Activated CD4-positive, alpha-beta T cell treated with anti-CD3 and anti-CD28 coated beads, Interleukin-10, Interleukin-2, amounts not matched to agents 100 ng/mL and 50 ng/mL, durations not matched to agents 16 hours and 8 hours (primary cell): Measurements from ENCODE around the gene ZDHHC9.
"Not testable (repeated sequence)": the region's sequence is repeated elsewhere in the genome, so short reads cannot be mapped to it uniquely, and the experiment has no call there.

Experiments
- DNase-seq: peaks from one replicate; pipeline ENCODE4 v3.0.0-alpha.2; 2020

ZDHHC9 gene

DNA sequence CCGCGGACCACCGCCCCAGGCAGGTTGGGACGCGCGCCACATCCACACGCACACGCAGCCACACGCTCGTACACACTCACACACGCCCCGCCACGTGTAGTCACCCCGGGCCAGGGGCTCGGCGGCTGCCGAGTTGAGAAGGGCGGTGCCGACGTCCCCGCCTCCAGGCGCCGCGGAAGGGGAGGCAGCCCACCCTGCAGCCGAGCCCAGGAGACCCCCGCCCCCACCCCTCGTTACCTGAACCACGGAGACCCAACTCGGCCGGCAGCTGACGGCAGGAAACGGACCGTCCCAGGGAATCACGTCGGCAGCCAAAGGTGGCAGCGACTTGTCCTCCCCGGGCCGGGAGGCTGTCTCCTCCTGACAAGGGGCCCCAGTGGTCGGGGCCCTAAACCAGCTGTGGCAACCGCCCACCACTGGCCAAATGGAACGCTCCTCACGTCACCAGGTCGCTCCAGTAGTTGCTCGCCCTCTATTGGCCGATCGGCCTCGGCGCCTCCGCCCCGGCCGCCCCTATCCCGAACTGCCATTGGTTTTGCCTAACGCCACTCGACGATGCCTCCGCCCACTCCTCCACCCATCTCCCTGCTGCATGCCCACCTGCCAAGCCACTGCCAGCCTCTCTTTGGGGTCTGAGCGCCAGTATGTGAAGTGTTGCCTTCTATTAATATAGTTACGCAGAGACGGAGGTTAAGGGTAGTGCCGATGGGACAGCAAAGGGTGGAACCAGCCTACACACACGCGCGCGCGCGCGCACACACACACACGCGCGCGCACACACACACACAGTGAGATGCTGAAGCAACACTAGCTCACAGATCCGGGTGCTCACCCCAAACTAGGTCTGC lies at the start of gene ZDHHC9:
ZDHHC9 (minus strand) TSS at position 428 of the 848 bp plus-strand sequence. CDS start 1,941 bp downstream, outside the sequence.
- peak; percentile 91 for DNase-seq

DNA sequence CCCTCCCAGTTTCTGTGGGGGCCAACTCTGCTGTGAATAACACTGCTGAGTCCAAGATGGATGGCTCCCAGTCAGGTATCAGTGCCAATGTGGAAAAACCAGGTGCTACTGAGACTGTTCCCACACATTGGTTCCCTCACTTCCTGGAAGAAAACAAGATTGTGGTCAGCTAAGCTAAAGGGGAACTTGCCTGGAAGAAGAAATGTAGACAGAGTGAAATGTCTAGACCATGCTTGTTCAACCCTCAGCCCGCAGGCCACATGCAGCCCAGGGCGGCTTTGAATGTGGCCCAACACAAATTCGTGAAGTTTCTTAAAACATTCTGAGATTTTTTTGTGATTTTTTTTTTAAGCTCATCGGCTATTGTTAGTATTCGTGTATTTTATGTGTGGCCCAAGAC lies 33.7 kb upstream of the ZDHHC9 start:
- no peak for DNase-seq

DNA sequence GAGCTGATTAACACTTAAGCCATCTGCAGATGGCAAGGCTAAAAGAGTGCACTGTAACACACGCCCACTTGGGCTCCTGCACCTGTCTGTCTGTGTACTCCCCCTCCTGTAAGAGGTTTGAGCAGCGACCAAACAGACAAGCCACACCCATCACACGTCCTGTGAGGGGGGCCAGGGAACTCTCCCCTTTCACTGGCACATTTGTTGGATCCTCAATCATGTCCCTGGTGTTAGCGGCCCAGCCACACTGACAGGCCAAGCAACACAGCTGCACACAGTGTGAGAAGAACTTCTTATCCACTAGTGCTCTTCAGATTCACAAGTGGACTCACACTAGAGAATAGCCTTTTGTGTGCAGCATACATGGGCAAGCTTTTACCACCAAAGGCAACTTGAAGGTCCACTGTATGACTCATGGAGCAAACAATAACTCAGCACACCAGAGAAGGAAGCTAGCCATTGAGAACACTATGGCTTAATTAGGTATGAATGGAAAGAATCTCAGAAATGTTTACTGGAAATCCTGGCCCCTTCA lies 33.2 kb upstream of the ZDHHC9 start:
- no peak for DNase-seq

DNA sequence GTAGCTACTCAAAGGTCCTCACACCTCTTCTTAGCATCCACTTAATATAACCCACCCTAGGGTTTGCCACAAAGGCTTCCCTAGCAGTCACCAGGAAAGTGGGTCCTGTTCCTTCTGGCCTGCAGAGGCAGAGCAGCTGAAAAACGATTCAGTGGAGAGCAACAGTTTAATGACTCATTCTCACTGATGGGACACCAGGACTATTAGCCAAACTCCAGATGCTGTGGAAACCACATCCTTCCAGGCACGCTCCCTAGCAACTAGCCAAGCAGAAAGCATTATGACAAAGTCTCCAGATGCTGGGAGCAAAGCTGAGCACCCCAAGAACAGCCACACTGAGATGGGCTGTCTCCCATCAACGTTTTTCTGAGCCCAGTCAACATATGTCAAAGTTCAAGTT lies 32.0 kb upstream of the ZDHHC9 start:
- no peak for DNase-seq

DNA sequence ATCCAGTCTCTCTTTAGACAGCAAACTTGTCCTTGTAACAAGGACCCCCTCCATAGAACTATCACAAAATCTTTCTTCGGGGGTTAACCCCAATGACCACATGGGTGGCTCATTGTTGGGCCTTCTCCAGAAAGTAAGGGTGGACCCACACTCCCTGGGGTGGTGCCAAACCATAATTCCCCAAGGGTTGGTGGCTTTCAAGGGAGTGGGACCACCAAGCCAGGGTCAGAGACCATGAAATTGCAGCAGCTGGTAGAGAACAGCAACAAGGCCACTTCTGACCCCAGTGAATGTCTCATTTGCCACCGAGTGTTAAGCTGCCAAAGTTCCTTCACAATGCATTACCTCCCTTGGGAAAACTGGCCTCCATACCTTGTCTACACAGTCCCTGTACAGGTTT lies 28.8 kb upstream of the ZDHHC9 start:
- no peak for DNase-seq

DNA sequence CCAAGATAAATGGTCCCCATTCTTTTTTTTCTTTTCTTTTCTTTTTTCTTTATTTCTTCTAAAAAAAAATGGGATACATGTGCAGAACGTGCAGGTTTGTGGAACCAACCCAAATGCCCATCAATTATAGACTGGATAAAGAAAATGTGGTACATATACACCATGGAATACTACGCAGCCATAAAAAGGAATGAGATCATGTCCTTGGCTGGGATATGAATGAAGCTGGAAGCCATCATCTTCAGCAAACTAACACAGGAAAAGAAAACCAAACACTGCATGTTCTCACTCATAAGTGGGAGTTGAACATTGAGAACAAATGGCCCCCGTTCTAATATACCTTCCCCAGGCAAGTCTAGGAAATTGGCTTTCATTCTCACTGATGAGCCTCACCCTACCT lies 22.6 kb upstream of the ZDHHC9 start:
- DNase-seq, result not testable (repeated sequence)

DNA sequence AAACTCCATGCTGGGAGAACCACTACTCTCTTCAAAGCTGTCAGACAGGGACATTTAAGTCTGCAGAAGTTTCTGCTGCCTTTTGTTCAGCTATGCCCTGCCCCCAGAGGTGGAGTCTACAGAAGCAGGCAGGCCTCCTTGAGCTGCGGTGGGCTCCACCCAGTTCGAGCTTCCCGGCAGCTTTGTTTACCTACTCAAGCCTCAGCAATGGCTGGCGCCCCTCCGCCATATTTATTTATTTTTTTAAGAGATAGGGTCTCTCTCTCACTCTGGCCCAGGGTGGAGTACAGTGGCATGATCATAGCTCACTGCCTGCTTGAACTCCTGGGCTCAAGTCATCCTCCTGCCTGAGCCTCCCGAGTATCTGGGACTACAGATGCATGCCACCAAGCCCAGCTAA lies 15.4 kb upstream of the ZDHHC9 start:
- DNase-seq, result not testable (repeated sequence)

DNA sequence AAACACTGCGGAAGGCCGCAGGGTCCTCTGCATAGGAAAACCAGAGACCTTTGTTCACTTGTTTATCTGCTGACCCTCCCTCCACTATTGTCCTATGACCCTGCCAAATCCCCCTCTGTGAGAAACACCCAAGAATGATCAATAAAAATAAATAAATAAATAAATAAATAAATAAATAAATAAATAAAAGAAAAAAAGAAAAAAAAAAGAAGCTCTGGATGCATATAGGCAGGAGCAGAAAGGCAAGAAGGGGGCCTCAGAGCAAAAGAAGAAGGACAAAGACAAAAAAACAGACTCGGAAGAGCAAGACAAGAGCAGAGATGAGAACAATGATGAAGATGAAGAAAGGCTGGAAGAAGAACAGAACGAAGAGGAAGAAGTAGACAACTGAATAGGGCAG lies 8.1 kb upstream of the ZDHHC9 start:
- not testable (repeated sequence) for DNase-seq

DNA sequence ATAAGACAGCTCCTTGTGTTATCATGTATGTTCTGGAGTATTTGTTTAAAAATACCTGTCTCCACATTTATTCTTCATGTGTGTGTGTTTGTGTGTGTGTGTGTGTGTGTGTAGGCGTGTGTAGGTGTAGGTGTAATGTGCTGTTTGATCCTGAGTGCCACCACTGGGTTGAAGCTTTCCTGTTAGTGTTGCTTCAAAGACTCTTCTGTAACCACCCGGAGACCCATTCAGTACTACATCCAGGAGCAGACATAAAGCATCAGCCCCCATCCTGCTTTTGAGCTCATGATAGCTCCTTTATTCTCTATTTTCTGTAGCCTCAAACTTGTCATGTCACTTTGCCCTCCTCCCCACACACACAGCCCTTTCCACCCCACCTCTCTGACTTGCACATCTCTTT lies 3.0 kb upstream of the ZDHHC9 start:
- DNase-seq, result no peak

DNA sequence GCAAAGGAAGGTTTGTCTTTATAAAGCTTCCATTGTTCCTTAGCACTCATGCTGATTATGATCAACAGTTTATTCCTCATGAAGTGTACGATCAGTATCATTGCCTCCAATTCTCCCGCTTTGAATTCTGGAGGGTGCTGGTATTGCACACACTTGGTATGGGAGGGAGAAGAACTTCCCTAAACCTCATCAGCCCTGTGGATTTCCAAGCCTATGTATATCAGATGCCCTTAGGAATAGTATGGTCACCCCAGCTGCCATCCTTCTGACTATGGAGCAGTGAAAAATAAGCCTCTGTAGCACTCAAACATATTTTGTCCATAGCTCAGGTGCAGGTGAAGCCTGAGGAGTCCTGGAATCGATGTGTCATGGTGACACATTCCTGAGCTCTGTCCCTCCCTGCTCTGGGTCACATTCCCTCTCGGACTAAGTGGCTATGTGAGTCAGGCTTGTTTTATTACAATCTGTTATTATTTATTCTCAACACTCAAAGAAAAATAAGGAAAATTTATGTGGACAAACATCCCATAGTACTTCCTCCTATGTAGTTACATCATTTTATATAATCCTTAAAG lies 2.0 kb upstream of the ZDHHC9 start:
- no peak for DNase-seq

DNA sequence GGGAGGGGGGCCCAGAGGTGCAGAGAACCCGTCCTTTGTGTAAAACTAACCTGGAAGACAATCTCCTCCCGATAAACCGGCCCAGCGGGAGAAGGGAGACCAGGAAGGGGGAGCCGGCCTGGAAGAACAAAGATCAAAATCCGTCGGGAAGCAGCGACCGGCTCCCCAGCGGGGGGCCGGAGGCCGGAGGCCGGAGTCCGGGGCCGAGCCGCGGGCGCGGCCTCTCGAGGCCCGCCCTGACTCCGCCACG lies 552 bp downstream of the ZDHHC9 start:
- no peak for DNase-seq

DNA sequence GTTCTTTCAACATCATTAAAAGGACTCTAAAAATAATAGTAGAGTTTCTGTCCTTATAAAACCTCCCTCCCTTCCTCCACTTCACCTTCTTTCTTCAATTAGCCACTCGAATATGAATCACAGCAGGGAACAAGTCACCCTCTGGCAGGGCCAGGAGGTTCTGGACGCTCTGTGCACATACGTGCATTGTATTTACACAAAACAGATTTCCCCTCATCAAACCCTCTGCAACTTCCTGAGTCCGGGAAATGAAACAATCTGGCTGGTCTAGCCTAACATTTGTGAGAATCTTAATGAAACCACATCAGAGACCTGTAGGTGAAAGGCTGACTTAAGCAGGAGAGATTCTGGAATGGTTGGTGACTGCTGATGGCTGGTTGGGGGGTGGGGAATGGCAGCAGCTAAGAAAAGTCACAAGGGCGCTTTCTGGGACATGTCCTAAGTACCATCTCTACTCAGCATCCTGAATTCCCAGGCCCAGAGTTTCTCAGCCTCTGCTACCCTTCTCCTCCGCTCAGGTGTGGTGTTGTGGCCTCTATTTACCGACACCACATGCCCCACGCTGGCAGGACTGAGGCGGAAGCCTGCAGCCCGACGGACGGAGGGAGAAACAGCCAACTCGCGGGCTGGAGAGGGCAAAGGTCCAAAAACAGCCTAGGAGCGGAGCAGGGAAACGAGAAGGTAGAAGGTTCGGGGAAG lies 1.0 kb downstream of the ZDHHC9 start:
- no peak for DNase-seq

DNA sequence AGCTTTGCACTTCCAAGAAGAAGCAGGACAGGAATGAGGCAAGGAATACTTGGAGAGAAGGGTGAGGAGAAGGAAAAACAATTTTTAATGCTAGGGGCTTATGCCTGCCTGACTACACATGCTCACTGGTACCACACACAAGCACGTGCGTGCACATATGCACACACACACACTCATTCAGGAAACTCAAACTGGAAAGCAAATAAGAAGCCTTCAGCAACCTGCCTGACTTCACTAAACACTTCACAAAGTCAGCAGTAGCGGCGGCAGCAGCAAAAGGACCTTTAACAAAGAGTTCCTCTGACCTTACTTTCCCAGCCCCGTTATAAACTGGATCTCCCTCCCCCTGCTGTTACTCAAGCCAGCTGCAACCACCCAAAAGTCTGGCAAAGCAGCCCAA lies 3.3 kb downstream of the ZDHHC9 start:
- DNase-seq, result no peak

DNA sequence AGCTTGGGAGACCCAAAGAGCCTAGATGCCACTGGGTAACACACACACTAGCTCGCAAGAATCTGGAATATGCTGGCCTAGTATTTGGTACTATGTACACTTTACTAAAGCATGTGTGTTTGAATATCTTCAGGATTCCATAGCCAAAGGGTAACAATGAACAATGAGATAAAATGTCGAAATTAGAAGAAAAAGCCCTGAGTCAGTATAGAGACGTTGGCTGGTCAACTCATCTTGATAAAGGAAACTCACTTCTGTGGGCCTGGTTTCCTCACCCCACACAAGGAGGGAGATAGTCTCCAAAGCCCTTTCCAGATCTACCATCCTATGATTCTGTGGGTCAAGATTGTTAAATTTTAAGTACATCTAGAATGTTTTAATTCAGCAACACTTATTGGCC lies 6.9 kb downstream of the ZDHHC9 start:
- no peak for DNase-seq

DNA sequence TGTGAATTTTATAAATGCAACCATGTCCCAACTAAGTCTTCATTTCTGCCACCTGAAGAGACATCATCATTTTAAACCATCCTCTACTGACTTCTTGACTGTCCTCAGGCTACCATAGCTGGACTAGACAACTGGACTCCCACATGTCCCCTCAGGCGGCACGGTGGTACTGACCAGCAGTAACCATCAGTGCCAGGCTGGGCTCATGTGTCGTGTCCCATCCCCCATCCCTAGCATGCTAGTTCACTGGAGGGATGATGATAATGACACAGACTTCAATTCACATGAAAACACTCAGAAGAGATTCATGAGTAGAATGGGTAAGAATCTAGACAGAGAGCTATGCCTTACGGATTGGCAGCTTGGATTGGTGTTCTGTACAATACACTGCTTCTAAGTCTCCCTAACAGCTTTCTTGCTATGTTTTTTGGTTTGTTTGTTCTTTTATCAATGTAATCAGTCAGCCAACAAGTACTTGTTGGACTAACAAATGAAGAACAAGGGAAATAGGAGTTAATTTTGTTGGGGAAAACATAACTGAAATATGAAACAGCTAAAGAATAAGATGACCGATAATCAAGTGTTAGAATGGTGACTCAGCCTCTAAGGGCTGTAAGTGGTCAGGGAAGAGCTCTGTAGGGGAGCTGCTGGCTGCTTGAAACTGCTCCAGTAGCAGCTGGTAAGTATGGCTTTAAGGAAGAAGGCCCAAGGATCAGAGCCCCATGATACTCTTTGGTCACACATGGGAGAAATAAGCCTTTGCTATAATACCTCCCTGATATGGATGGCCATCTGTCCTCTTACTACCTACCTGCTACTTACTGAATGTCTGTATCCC lies 10.3 kb downstream of the ZDHHC9 start:
- no peak for DNase-seq

DNA sequence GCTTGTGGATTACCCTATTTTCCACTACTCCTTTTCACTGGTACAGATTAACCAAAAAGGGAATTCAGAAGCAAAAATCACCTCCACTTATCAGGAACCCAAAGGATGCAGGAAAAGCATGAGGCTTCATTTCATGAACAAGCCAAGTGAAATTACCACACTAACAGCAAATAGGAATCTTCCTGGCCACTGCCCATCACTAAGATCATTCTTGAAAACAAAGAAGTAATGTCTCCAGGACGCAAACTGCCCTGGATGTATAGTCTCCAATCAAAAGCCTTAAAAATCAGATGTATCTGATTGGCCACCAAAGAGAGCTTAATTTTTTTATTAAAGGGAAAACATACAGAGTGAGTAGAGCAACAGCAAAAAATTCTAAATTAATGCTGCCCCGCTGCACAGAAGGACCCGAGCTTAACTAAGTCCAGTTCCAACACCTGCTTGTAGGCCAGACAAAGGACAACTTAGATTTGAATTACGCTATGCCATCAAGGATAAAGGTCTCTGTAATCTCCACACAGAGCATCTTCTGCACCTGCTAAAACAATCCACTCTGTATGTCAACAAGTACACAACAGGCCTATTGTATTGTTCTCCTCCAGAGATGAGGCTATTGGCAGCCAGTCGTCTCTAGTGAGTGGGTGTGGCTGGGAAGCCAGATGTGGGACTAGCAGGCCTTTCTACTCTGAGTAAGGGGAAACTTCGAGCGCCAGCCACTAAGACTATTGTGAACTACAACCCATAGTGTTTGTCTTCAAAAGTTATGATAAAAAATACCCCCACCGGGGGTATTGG lies 12.4 kb downstream of the ZDHHC9 start:
- no peak for DNase-seq

DNA sequence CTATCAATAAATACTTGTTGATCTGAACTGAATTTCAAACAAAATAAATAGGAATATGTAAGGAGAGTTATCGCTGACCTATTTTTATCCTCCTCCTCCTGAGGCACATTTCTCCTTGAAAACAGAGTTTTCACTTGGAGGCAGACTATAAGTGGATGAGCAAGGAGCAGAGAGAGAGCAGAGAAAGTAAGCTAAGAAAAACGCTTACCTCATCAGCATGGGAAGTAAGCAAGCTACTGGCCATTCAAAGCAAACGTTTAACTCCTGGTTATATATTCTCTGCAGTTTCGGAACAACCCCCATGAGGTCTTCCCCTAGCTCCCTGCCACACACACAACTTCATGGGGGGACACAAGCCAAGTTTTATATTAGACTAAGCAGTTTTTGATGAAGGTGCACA lies 13.2 kb downstream of the ZDHHC9 start:
- no peak for DNase-seq

DNA sequence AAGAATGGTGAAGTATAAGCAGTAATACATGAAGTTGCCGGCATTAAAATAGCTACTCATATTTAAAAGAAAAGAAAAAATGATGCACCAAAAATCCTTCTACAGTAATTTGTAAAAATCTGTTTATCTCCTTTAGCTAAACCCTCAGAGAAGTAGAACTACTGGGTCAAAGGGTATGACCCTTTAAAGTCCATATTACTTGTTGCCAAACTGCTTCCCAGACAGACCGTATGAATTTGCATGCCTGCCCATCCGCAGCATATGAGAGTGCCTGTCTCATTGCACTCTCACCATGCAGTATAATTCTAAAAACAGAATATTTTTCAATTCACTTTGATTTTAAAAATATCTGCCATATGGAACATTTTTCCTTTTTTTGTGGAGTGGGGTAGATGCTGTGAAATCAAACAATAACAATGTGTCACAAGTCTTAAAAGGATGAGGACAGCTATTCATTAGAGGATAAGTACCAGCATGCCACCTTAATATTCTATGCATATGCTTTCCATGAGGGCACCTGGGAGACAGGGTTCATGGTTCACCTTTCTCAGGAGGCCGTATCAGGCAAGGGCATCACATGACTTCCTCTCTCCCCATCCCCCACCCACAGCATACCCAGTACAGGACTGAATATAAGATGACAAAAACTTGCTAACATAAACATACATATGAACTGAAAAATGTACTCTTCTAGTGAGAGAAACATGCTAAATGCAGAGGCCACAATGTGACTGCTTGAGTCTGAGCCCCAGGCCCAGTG lies 17.8 kb downstream of the ZDHHC9 start:
- no peak for DNase-seq

DNA sequence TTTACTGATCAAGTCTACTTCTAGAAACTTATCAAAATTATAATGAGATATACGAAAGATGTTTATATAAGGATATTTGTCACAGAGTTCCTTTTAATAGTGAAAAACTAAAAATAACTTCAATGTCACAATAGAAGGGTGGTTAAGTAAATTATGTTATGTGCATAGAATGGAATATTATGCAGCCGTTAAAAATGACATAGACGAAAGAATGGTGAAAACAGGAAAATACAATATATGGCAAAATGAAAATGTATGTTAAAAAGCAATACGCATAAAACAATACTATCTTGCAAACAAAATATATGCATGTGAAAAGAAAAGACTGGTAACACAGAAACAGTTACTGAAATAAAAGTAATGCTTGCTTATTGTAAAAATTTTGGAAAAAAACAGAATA lies 19.1 kb downstream of the ZDHHC9 start:
- DNase-seq, result no peak

DNA sequence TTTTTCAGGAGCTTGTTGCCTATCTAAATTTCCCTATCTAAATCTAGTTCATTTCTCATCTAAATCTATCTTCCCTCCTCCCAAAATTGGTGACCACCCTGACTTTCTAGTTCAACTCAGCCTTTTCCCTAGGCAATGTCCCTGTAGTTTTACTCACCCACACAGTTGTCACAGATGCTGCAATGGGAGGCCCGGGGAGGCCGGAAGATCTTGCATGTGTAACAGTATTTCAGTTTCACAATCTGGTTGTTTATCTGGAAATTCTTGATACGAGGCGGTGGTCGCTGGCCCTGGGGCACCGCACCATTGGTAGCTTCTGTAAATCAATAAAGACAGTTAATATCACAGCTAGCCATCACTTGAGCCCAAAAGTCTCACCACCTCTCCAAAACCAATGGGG lies 20.2 kb downstream of the ZDHHC9 start:
- peak; percentile 28 for DNase-seq

DNA sequence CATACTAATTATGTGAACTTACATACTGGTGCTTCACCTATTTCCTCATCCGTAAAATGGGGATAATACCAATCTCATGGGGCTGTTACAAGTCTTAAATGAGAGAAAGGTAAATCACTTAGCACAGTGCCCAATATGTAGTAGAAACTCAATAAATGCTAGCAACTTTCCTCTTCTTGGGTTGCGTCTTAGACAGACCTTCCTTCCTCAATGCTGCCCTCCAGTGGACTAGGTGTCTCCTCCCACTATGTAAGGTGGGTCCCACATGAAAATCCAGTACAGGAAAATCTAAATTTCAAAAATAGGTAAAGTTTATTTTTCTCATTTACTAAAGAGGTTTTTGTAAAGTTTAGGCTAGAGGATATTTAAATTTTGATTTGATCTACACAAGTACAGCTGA lies 20.6 kb downstream of the ZDHHC9 start:
- peak; percentile 68 for DNase-seq

DNA sequence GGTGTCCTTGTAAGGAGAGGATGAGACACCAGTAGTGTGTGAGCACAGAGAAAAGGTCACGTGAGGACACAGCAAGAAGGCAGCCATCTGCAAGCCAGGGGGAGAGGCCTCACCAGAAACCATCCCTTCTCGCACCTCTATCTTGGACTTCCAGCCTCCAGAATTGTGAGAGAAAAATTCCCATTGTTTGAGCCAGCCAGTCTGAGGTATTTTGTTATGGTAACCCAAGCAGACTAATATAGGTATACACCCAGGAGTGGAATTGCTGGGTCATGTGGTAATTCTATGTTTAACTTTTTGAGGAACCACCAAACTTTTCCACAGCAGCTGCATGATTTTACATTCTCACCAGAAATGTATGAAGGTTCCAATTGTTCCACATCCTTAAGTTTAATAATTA lies 25.6 kb downstream of the ZDHHC9 start:
- no peak for DNase-seq
